ENCODE results near the gene NCLN. TPM values are rescaled to one million over a fixed set of nuclear protein-coding genes. Genes with fewer than 3 reads are reported as not detected.
A peak's percentile ranks its signal among the peaks of the same experiment; 100 is the strongest.

Gene NCLN
- total RNA-seq, 4 donors from 2014 or later = 27.3 to 59.6 (median 40.8) TPM

- H3K27me3 ChIP-seq = no peaks in the 10 kb centered on the region
- DNase-seq = no peak
- H3K27ac ChIP-seq = no peak overlapping the region
- no peak for TF ChIP-seq POLR2A (IDR thresholded peaks at IDR 0.05)
- TF ChIP-seq, protein P1, sequence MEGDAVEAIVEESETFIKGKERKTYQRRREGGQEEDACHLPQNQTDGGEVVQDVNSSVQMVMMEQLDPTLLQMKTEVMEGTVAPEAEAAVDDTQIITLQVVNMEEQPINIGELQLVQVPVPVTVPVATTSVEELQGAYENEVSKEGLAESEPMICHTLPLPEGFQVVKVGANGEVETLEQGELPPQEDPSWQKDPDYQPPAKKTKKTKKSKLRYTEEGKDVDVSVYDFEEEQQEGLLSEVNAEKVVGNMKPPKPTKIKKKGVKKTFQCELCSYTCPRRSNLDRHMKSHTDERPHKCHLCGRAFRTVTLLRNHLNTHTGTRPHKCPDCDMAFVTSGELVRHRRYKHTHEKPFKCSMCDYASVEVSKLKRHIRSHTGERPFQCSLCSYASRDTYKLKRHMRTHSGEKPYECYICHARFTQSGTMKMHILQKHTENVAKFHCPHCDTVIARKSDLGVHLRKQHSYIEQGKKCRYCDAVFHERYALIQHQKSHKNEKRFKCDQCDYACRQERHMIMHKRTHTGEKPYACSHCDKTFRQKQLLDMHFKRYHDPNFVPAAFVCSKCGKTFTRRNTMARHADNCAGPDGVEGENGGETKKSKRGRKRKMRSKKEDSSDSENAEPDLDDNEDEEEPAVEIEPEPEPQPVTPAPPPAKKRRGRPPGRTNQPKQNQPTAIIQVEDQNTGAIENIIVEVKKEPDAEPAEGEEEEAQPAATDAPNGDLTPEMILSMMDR (IDR thresholded peaks at IDR 0.05) = no peak
- 57 to 78% methylated on average over 7 to 20 of the region's 38 CpGs for WGBS, 2 donors
- no peak overlapping the region for H3K4me3 ChIP-seq
- H3K36me3 ChIP-seq = peaks cover 0 to 88% (median 4%) of the 10 kb centered on the region in 3 donors
- intact Hi-C loops (cut with DNase I) = loop anchor here (5.0 kb wide), 1 partner anchor 85 kb away; no protein-coding TSS in a partner anchor
- H3K4me1 ChIP-seq = peaks cover 0 to 14% (median 0%) of the 10 kb centered on the region in 3 donors
- H3K9me3 ChIP-seq = no peaks in the 10 kb centered on the region
Observed at GRCh38 chr19:3162418-3163229, 23.1 kb upstream of the NCLN start.

DNA sequence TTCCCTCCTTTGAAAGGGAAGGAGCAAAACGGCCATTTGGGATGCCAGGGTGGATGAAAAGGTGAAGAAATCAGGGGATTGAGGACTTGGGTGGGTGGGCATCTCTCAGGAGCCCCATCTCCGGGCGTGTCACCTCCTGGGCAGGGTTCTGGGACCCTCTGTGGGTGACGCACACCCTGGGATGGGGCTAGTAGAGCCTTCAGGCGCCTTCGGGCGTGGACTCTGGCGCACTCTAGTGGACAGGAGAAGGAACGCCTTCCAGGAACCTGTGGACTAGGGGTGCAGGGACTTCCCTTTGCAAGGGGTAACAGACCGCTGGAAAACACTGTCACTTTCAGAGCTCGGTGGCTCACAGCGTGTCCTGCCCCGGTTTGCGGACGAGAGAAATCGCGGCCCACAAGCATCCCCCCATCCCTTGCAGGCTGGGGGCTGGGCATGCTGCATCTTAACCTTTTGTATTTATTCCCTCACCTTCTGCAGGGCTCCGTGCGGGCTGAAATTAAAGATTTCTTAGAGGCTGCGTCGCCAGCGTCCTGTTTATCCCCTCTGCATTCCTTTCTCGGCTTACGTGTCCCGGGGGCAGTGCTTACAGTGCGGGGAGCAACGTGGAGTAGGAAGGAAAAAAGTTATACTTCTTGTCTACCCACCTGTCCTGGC, 22.4 kb upstream of the NCLN start:
- peaks cover 0 to 14% (median 0%) of the 10 kb centered on the region in 3 donors for H3K4me1 ChIP-seq
- H3K9me3 ChIP-seq = no peaks in the 10 kb centered on the region
- WGBS, 2 donors = 30 to 33% methylated on average over 9 to 24 of the region's 27 CpGs
- TF ChIP-seq POLR2A (IDR thresholded peaks at IDR 0.05) = no peak
- TF ChIP-seq, protein P1 (IDR thresholded peaks at IDR 0.05) = peak; percentile 75 to 94 (median 86)
- no peak overlapping the region for H3K4me3 ChIP-seq
- intact Hi-C loops (cut with DNase I) = loop anchor here (5.0 kb wide), 1 partner anchor 86 kb away; no protein-coding TSS in a partner anchor
- H3K36me3 ChIP-seq = peaks cover 0 to 81% (median 0%) of the 10 kb centered on the region in 3 donors
- H3K27ac ChIP-seq = no peak overlapping the region
- no peak for DNase-seq
- H3K27me3 ChIP-seq = no peaks in the 10 kb centered on the region

DNA sequence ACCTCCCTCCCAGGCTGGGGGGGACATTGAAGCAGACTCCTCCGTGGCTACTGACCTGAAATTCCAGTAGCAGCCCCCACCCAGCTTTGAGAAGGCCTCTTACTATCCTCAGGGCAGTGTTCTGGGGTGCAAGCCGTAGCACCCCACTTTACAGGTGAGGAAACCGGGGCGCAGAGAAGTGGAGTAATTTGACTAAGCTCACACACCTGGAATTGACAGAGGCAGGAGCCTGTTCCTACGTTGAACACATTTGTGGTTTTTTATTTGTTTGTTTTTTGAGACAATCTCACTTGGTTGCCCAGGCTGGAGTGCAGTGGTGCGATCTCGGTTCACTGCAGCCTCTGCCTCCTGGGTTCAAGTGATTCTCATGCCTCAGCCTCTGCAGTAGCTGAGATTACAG, 21.8 kb upstream of the NCLN start:
- Histone ChIP-seq H3K27ac (no peak overlapping the region), H3K9me3 (no peaks in the 10 kb centered on the region), H3K4me1 (peaks cover 0 to 14% (median 0%) of the 10 kb centered on the region in 3 donors), H3K27me3 (no peaks in the 10 kb centered on the region), H3K36me3 (peaks cover 0 to 75% (median 0%) of the 10 kb centered on the region in 3 donors), H3K4me3 (no peak overlapping the region)
- no peak for TF ChIP-seq POLR2A (IDR thresholded peaks at IDR 0.05)
- TF ChIP-seq, protein P1 (IDR thresholded peaks at IDR 0.05) = no peak
- no peak for DNase-seq
- intact Hi-C loops (cut with DNase I) = loop anchor here (5.0 kb wide), 1 partner anchor 87 kb away; no protein-coding TSS in a partner anchor
- WGBS, 2 donors = 62 to 78% methylated on average over 6 to 7 of the region's 7 CpGs

DNA sequence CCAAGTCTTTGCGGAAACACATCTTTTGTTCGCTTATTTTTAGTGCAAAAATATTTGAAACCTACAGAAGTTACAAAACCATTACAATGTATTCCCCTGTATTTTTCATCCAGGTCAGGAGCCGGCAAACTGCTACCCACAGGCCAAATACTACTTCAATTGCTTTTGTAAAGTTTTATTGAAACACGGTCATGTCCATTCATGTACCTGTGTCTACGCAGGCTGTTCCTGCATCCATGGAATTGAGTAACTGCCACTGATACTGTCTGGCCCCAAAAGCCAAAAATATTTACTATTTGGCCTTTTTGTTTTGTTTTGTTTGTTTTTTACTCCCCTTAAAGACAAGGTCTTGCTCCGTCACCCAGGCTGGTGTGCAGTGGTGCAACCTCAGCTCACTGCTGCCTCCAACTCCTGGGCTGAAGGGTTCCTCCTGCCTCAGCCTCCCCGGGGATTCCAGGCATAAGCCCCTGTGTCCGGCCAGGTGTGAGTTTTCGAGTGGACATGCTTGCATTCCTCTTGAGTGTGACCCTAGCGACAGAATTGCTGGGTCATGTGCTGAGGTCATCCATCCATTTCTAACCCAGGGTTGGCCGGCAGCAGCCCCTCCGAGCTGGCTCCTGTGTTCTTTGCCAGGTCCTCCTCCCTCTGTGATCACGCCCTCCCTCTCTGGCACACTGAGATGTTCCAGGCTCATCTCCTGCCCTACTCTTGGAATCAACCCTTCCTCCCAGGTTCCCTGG, 18.0 kb upstream of the NCLN start:
- 55 to 60% methylated on average over 9 to 13 of the region's 13 CpGs for WGBS, 2 donors
- peaks cover 0 to 38% (median 0%) of the 10 kb centered on the region in 3 donors for H3K36me3 ChIP-seq
- H3K4me1 ChIP-seq = peaks cover 0 to 23% (median 0%) of the 10 kb centered on the region in 3 donors
- no peaks in the 10 kb centered on the region for H3K9me3 ChIP-seq
- DNase-seq = no peak
- no peak overlapping the region for H3K27ac ChIP-seq
- intact Hi-C loops (cut with DNase I) = no loop called here
- no peaks in the 10 kb centered on the region for H3K27me3 ChIP-seq
- no peak overlapping the region for H3K4me3 ChIP-seq
- no peak for TF ChIP-seq POLR2A (IDR thresholded peaks at IDR 0.05)
- TF ChIP-seq, protein P1 (IDR thresholded peaks at IDR 0.05) = no peak
